ENCODE results near the gene ASXL3. TPM values are rescaled to one million over a fixed set of nuclear protein-coding genes. Genes with fewer than 3 reads are reported as not detected.

The ASXL3 gene
- total RNA-seq, 2 donors from 2014 or later = 2.2 to 7.3 TPM

DNA sequence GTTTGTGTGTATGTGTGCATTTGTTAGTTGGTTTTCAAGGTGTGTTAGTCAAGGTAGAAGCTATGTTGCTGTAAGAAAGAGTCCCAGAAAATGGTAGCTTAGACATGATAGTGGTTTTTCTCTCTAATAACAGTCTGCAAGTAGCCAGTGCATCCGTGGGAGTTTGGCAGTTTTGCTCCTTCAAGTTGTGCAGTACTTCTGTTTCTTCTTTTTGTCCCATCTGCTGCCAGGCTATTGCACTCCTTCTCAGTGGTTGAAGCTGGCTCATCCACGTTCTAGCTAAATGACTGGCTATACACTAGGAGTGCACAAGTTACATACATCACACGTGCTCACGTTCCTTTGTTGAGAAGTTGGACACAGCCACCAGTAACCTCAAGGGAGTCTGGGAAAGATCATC is 134.7 kb downstream of the ASXL3 start:
- Histone ChIP-seq H3K4me3 (no peak overlapping the region), H3K27ac (no peak overlapping the region), H3K4me1 (ENCODE audit: control insufficient read depth in 1 of 2, low read depth in 2 of 2) (no peaks in the 10 kb centered on the region), H3K27me3 (replicated peaks; ENCODE audit: insufficient read depth) (no peaks in the 10 kb centered on the region), H3K9me3 (no peaks in the 10 kb centered on the region), H3K36me3 (no peaks in the 10 kb centered on the region)
- no peak for TF ChIP-seq CTCF (IDR thresholded peaks at IDR 0.05)
- no peak for DNase-seq (ENCODE audit: low spot score)
- no peak for ATAC-seq (ENCODE audit: insufficient number of reproducible peaks, low FRiP score, low read depth)

DNA sequence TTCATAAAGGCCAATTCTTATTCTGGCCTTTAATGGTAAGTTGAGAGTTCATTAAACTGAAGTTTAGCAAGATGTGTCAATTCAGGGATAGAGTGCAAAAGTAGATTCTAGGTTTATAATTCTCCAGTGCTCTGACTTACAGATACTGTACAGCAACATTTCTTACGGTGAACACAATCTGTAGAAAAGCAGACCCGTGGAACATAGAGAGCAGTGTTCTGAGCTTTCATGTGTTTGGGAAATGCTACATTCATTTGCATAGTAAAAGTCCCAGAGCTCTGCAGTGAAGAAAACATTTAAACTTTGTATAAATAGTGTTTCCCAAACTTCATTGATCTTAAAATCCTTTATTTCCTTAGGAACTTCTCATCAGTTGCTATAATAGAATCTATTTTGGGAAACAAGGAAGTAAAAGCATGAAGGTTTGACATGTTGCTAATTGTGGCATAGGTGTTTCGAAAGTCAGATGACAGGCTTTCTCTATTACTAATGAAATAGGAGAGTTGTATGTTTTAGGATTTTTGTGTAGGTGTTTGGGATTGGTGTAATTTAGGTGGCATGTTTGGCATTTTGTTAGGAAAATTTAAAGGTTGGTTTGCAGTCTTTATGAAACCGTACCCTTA is 138.2 kb downstream of the ASXL3 start:
- no peaks in the 10 kb centered on the region for H3K9me3 ChIP-seq
- H3K4me3 ChIP-seq = no peak overlapping the region
- ATAC-seq (ENCODE audit: insufficient number of reproducible peaks, low FRiP score, low read depth) (no peak), DNase-seq (ENCODE audit: low spot score) (no peak)
- H3K27ac ChIP-seq = no peak overlapping the region
- H3K4me1 ChIP-seq (ENCODE audit: control insufficient read depth in 1 of 2, low read depth in 2 of 2) = no peaks in the 10 kb centered on the region
- H3K27me3 ChIP-seq (replicated peaks; ENCODE audit: insufficient read depth) = no peaks in the 10 kb centered on the region
- no peak for TF ChIP-seq CTCF (IDR thresholded peaks at IDR 0.05)
- H3K36me3 ChIP-seq = no peaks in the 10 kb centered on the region

DNA sequence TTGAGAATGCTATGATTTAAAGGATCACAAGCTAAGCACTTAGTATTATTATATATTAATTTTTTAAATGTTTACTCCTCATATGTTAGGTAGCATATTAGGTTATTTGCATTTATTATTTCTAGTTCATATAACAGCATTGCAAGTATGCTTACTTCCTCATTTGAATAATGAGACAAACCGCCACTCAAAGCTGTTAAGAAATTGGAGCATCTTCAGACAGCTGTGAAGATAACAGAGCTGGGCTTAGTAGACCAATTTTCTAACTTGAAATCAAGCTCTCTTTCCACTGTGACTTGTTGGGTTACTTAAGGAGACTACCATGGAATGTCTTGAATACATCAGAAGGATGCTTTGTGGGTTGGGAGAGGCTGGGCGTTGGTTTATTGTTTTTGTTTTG is 139.3 kb downstream of the ASXL3 start:
- no peak for ATAC-seq (ENCODE audit: insufficient number of reproducible peaks, low FRiP score, low read depth)

DNA sequence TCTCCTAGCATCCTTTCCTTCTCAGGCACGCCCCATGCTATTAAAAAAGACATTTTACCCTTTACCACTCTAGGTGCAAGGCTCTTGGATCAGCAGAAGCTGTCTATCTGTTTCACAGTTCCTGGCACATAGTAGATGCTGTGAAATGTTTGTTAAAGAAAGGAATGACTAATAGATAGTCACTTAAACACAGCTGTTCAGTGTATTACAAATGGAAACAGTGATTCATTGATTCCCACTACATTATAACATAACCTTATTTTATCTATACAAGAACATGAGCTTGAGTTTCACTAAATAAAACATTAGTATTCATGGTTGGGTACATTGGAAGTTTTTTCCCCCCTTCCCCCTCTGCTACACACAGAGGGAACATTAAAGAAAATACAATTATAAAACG is 142.1 kb downstream of the ASXL3 start:
- H3K4me3 ChIP-seq = no peak overlapping the region
- no peaks in the 10 kb centered on the region for H3K4me1 ChIP-seq (ENCODE audit: control insufficient read depth in 1 of 2, low read depth in 2 of 2)
- TF ChIP-seq CTCF (IDR thresholded peaks at IDR 0.05) = no peak
- no peaks in the 10 kb centered on the region for H3K36me3 ChIP-seq
- H3K27ac ChIP-seq = no peak overlapping the region
- H3K9me3 ChIP-seq = no peaks in the 10 kb centered on the region
- H3K27me3 ChIP-seq (replicated peaks; ENCODE audit: insufficient read depth) = no peaks in the 10 kb centered on the region
- no peak for DNase-seq (ENCODE audit: low spot score)
- no peak for ATAC-seq (ENCODE audit: insufficient number of reproducible peaks, low FRiP score, low read depth)

More for the DNA sequence above, 139.3 kb downstream of the ASXL3 start:
- no peak overlapping the region for H3K27ac ChIP-seq
- H3K36me3 ChIP-seq = no peaks in the 10 kb centered on the region
- H3K4me1 ChIP-seq (ENCODE audit: control insufficient read depth in 1 of 2, low read depth in 2 of 2) = no peaks in the 10 kb centered on the region
- no peak for DNase-seq (ENCODE audit: low spot score)
- no peaks in the 10 kb centered on the region for H3K9me3 ChIP-seq
- no peaks in the 10 kb centered on the region for H3K27me3 ChIP-seq (replicated peaks; ENCODE audit: insufficient read depth)
- H3K4me3 ChIP-seq = no peak overlapping the region
- TF ChIP-seq CTCF (IDR thresholded peaks at IDR 0.05) = no peak

DNA sequence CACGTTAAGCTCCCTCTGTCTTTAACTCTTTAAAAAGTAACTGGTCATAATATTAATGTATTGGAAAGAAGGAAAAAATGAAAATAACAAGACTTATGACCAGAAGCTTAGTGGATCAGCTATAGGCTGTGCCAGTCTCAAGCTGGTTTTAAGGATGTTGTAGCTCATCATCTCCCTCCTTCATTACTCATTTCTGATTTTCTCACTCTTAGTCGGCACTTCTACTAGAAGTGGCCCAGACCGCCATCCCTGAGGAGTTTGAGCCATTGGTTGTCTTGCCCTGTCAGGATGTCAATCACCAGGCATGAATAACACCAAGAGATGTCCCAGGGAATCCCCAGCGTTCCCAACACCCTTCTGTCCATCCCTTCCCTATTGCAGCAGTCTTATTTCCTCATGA is 151.5 kb downstream of the ASXL3 start:
- H3K4me1 ChIP-seq (ENCODE audit: control insufficient read depth in 1 of 2, low read depth in 2 of 2) = no peaks in the 10 kb centered on the region
- DNase-seq (ENCODE audit: low spot score) = no peak
- H3K4me3 ChIP-seq = no peak overlapping the region
- H3K27me3 ChIP-seq (replicated peaks; ENCODE audit: insufficient read depth) = no peaks in the 10 kb centered on the region
- no peaks in the 10 kb centered on the region for H3K36me3 ChIP-seq
- H3K27ac ChIP-seq = no peak overlapping the region
- ATAC-seq (ENCODE audit: insufficient number of reproducible peaks, low FRiP score, low read depth) = no peak
- TF ChIP-seq CTCF (IDR thresholded peaks at IDR 0.05) = no peak
- H3K9me3 ChIP-seq = no peaks in the 10 kb centered on the region
